ENCODE data around the gene PIBF1.

Gene PIBF1

DNA sequence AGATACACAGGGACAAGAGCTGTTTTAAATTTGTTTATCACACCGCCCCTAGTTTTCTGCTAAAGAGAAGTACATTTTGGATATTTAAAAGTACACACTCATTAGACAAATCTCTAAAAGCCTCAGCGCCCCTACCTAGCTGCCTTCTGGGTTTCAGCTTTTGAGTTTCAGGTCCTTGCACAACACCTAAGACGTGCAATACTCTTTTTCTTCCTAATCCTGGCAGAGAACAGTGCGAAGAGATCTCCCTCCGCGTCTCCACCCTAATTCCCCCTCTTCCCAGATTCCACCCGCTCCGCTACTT lies 276.5 kb downstream of the PIBF1 start:
- in situ Hi-C loops (cut with HindIII; ENCODE audit: low sequenced_read_pairs), result no loop called here

DNA sequence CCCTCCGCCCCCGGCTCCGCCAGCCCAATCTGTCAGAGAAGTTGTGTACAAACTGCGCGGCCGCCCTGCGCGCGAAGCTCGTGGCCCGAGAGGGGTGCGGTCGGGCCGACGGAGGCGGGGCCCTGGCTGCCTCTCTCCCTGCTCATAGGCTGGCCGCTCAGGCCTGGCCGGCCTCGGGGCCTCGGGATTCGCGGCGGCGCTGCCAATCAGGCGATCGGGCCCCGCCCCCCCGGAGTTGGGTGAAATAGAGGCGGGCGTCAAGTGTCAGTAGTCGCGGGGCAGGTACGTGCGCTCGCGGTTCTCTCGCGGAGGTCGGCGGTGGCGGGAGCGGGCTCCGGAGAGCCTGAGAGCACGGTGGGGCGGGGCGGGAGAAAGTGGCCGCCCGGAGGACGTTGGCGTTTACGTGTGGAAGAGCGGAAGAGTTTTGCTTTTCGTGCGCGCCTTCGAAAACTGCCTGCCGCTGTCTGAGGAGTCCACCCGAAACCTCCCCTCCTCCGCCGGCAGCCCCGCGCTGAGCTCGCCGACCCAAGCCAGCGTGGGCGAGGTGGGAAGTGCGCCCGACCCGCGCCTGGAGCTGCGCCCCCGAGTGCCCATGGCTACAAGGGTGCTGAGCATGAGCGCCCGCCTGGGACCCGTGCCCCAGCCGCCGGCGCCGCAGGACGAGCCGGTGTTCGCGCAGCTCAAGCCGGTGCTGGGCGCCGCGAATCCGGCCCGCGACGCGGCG lies 277.0 kb downstream of the PIBF1 start, which contains the start of gene KLF5:
Gene KLF5 (plus strand): TSS at position 270 of the 724 bp plus-strand sequence. CDS start 323 bp downstream, at position 593.
- in situ Hi-C loops (cut with HindIII; ENCODE audit: low sequenced_read_pairs), result no loop called here

DNA sequence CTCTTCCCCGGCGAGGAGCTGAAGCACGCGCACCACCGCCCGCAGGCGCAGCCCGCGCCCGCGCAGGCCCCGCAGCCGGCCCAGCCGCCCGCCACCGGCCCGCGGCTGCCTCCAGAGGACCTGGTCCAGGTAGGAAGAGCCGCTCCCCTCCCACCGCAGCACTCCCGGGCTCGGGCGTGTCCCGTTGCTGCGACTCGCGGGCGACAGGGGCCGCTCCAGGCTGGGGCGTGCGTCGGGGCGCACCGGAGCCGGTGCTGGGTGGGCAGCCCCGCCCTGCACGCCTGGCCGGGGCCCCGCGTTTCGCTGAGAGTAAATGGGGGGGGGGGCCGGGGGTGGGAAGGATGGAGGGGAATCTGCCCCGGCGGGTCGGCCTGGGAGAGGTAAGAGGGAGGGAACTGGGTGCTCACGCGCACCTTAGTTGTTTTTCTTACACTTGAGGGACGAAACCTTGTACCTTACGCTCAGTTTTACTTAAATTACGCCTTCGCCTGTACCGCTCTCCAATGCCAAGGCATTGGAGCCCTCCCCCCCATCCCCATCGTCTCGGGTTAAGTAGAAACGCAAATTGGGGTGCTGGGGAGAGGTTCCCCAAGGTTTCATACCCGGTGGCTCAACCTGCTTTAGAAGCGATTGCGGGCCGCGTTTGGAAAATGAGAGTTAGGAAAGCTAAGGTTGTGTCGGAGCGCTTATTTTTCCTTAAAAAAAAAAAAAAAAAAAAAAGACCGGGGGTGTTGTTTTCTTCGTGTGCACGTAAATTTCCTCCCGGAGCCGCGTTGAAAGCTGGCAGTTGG lies 277.7 kb downstream of the PIBF1 start:
- in situ Hi-C loops (cut with HindIII; ENCODE audit: low sequenced_read_pairs), result no loop called here

DNA sequence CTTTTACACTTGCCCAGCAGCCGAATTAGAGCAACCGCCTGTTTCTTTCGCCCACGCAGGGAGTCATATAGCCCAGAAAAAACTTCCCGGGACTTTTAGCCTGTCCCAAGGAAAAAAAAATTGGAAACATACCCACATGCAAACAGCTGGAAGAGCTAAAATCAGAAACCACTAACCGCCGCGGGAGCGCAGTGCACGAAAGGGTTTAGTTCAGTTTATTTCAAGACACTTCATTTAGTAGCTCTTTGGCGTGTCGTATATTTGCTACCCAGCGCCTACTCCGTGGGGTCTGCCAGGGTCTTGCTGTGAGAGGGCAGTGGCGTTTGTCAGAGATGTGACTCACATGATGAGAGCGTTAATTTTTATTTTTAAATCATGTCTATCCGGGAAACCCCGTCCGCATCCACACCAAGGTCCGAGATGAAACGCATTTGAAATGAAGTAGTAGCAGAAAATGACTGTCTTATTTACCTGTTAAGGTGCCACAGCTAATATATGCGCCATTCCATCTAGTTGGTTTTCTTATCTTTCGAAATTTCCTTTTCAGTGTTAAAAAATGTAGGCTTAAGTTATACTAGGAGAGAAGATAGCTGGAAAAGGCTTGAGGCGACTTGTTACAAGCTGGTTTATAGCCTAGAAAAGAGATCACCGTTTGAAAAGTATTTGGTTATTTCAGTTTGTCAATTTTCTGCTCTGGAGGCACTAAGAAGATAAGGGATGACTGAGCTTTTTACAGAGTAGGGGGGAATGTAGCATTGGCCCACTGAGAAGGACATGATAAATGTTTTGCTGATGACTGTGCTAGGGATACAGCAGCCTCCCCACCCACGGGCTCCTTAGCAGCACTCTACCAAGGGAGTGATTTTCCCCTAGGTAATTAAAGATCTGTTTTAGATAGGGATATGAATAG lies 278.6 kb downstream of the PIBF1 start:
- in situ Hi-C loops (cut with HindIII; ENCODE audit: low sequenced_read_pairs), result no loop called here

DNA sequence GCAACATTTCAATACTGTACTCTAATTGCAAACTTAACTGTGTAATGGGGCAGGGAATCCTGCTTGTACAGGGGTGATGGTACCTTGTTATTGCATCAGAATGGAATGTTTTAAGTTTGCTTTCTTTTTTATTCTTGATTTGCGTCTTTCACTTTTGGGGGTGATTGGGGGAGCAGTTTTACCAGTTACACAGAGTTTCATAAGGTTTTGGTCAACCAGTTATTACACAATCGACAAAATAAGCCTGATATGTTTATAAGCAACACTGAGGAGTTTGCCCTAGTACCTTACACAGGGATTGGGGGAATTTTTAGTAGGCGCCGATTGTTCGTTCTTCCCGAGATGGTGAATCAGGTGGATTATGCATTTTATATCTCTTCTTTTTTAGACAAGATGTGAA lies 279.5 kb downstream of the PIBF1 start:
- in situ Hi-C loops (cut with HindIII; ENCODE audit: low sequenced_read_pairs), result no loop called here

DNA sequence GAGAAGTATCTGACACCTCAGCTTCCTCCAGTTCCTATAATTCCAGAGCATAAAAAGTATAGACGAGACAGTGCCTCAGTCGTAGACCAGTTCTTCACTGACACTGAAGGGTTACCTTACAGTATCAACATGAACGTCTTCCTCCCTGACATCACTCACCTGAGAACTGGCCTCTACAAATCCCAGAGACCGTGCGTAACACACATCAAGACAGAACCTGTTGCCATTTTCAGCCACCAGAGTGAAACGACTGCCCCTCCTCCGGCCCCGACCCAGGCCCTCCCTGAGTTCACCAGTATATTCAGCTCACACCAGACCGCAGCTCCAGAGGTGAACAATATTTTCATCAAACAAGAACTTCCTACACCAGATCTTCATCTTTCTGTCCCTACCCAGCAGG lies 279.9 kb downstream of the PIBF1 start:
- in situ Hi-C loops (cut with HindIII; ENCODE audit: low sequenced_read_pairs), result no loop called here

DNA sequence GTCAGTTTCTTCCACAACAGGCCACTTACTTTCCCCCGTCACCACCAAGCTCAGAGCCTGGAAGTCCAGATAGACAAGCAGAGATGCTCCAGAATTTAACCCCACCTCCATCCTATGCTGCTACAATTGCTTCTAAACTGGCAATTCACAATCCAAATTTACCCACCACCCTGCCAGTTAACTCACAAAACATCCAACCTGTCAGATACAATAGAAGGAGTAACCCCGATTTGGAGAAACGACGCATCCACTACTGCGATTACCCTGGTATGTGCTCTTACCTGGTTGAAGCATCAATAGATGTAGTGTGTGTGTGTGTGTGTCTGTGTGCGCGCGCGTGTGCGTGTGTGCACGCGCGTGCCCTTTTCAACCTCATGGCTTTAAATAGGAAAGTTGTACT lies 280.5 kb downstream of the PIBF1 start:
- in situ Hi-C loops (cut with HindIII; ENCODE audit: low sequenced_read_pairs), result no loop called here

DNA sequence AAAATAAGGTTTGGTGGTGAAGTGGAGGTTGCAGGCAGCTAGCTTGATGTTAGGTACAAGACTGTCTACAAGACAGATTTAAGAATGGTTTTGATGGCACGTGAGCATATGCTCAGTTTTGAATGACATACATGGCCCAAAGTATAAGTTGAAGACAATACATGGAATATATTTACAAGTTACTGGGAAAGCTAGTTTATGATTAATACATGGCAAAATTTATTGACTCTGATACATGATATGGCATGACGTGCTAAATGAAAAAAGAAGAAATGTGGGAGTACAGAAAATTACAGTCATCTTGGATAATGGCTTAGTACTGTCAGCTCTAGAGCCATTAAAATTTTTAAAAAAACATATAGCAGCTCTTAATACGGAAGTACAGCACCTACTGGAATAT lies 281.2 kb downstream of the PIBF1 start:
- in situ Hi-C loops (cut with HindIII; ENCODE audit: low sequenced_read_pairs), result no loop called here

DNA sequence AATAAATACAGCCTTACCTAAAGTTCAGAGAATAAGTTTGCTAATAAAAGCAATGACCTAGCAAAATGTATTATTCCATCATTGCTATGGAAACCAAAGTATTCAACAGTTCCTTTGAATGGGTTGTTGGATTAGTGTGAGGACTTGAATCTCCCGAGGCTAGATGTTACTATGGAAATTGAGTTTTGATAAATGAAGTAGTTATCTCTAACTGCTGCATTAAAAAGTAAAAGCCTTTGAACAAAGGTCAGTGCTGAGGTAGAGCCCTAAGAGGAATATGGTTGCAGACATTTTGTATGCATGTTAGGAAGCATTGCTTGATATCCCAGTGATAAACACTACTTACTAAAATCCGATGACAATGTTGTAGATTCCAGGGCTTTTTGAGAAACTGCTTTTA lies 283.1 kb downstream of the PIBF1 start:
- in situ Hi-C loops (cut with HindIII; ENCODE audit: low sequenced_read_pairs), result no loop called here

DNA sequence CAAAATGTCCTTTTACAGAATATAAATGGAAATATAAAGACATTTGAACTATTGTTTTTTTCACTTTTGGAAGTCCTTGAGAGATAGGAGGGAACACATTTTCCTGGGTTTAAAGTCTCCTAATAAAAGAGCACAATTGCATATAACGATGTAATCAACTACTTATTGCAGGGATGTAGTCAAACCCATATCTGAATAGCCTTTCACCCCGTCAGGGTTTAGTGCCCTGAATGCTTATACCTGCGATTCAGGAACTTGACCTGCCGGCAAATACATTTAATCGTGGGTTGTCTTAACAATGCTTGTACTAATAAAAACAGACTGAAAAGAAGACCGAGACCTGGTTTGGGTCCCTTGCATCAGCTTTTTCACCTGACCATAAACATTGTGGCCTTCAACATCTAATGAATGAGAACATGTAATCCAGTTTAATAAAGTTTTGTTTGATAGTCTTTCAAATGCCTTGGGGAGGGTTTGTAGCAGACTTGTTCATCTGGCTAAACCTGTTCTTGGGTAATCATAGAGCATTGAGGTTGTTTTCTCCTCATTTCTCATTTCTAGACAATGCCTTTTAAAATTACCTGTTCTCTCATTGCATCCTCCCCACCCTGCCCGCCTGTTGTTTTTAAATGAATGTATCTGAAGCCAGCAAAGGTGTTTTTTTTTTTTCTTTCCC lies 283.9 kb downstream of the PIBF1 start:
- in situ Hi-C loops (cut with HindIII; ENCODE audit: low sequenced_read_pairs), result no loop called here

Data from endothelial cell of hepatic sinusoid (primary cell).